Smooth muscle cell (in vitro differentiated cells): ENCODE results near the gene UCMA. TPM values are rescaled to one million over a fixed set of nuclear protein-coding genes. Genes with fewer than 3 reads are reported as not detected.

Source experiments
- DNase-seq: peaks from one replicate; lab custom pipeline; 2025; ENCODE audit not compliant: unreplicated experiment; lab: John Stamatoyannopoulos, UW
- H2AFZ ChIP-seq: fragments of 200-600 bp; sonication (generic); 2 replicates; pipeline ENCODE4 v1.6.0; 2016; ENCODE audit warnings: antibody characterized with exemption, low read depth, mild to moderate bottlenecking
- H3F3A ChIP-seq: fragments of 200-600 bp; sonication (generic); 2 replicates; pipeline ENCODE4 v1.6.0; 2017; ENCODE audit warnings: antibody characterized with exemption, low read depth
- H3K27ac ChIP-seq: fragments of 200-600 bp; sonication (generic); 2 replicates; pipeline ENCODE4 v1.5.1; 2016; ENCODE audit warnings: low read depth, mild to moderate bottlenecking
- H3K27me3 ChIP-seq: fragments of 200-600 bp; sonication (generic); 2 replicates; pipeline ENCODE4 v1.6.1; 2016; ENCODE audit warnings: low read depth, mild to moderate bottlenecking
- H3K36me3 ChIP-seq: fragments of 200-600 bp; sonication (generic); 2 replicates; pipeline ENCODE4 v1.5.1; 2016; ENCODE audit warnings: low read depth
- H3K4me1 ChIP-seq: fragments of 200-600 bp; sonication (generic); 2 replicates; pipeline ENCODE4 v1.5.1; 2016; ENCODE audit warnings: low read depth
- H3K4me2 ChIP-seq: fragments of 200-600 bp; sonication (generic); 2 replicates; pipeline ENCODE4 v1.6.0; 2016; ENCODE audit warnings: mild to moderate bottlenecking
- H3K4me3 ChIP-seq: fragments of 200-600 bp; sonication (generic); 2 replicates; pipeline ENCODE4 v1.5.1; 2016; ENCODE audit warnings: mild to moderate bottlenecking
- H3K79me2 ChIP-seq: fragments of 200-600 bp; sonication (generic); 2 replicates; pipeline ENCODE4 v1.6.0; 2016; ENCODE audit warnings: low read depth, mild to moderate bottlenecking
- H3K9ac ChIP-seq: fragments of 200-600 bp; sonication (generic); 2 replicates; pipeline ENCODE4 v1.6.0; 2016; ENCODE audit warnings: low read depth
- H3K9me3 ChIP-seq: fragments of 200-600 bp; sonication (generic); replicated peaks from 2 replicates; pipeline ENCODE4 v1.5.1; 2016; ENCODE audit warnings: low read depth
- H4K20me1 ChIP-seq: fragments of 200-600 bp; sonication (generic); 2 replicates; pipeline ENCODE4 v1.6.0; 2016; ENCODE audit warnings: low read depth
- CTCF ChIP-seq: fragments of 200-600 bp; sonication (generic); IDR thresholded peaks from 2 replicates; pipeline ENCODE4 v1.5.1; 2017; ENCODE audit warnings: borderline replicate concordance, mild to moderate bottlenecking, antibody characterized with exemption; ENCODE audit not compliant: insufficient read depth, poor library complexity, severe bottlenecking
- WGBS: methylation state at CpG from one replicate; pipeline ENCODE4 v1.1.7; 2016; ENCODE audit warnings: low lambda C conversion rate; 5-methylcytosine and 5-hydroxymethylcytosine counted together
- polyA plus RNA-seq: library from polyadenylated mRNA; unstranded; fragments of >200 nt; fragmentation: Nextera tagmentation; extraction: Ambion mirVana; gene quantifications from 2 replicates; pipeline ENCODE4 v1.2.1, GENCODE V29; 2016
- total RNA-seq: library from RNA; depleted of rRNA; stranded (reverse); fragments of >200 nt; gene quantifications from 2 replicates; pipeline ENCODE4 v1.2.3, GENCODE V29; 2014

Gene UCMA
- total and polyA plus RNA-seq, 2 experiments from 2014 or later = not detected

GRCh38 chr10:13188593-13188992 lies 45.6 kb downstream of the UCMA start:
- Histone ChIP-seq H3K4me3 (no peak overlapping the region), H3K79me2 (no peaks in the 10 kb centered on the region), H3K4me2 (no peak overlapping the region), H3K36me3 (no peaks in the 10 kb centered on the region), H3F3A (no peaks in the 10 kb centered on the region), H3K27ac (no peak overlapping the region), H3K9ac (no peak overlapping the region), H3K4me1 (no peaks in the 10 kb centered on the region), H4K20me1 (no peaks in the 10 kb centered on the region), H2AFZ (no peak overlapping the region), H3K9me3 (no peaks in the 10 kb centered on the region), H3K27me3 (no peaks in the 10 kb centered on the region)
- 97% methylated on average over 10 of the region's 10 CpGs for WGBS
- no peak for TF ChIP-seq CTCF
- no peak for DNase-seq

GRCh38 chr10:13187135-13187534 lies 47.0 kb downstream of the UCMA start:
- no peaks in the 10 kb centered on the region for H4K20me1 ChIP-seq
- H3K4me1 ChIP-seq = no peaks in the 10 kb centered on the region
- no peak overlapping the region for H3K4me3 ChIP-seq
- H3K4me2 ChIP-seq = no peak overlapping the region
- H3K36me3 ChIP-seq = no peaks in the 10 kb centered on the region
- no peak overlapping the region for H3K27ac ChIP-seq
- DNase-seq = no peak
- no peaks in the 10 kb centered on the region for H3K27me3 ChIP-seq
- H3F3A ChIP-seq = no peaks in the 10 kb centered on the region
- H3K79me2 ChIP-seq = no peaks in the 10 kb centered on the region
- TF ChIP-seq CTCF = no peak
- 95% methylated on average over 3 of the region's 3 CpGs for WGBS
- no peaks in the 10 kb centered on the region for H3K9me3 ChIP-seq
- H2AFZ ChIP-seq = no peak overlapping the region
- no peak overlapping the region for H3K9ac ChIP-seq

GRCh38 chr10:13184730-13185514 lies 49.3 kb downstream of the UCMA start:
- Histone ChIP-seq H3K27ac (no peak overlapping the region), H4K20me1 (no peaks in the 10 kb centered on the region), H3K4me3 (no peak overlapping the region), H3K36me3 (no peaks in the 10 kb centered on the region), H3F3A (no peaks in the 10 kb centered on the region), H3K27me3 (no peaks in the 10 kb centered on the region), H3K79me2 (no peaks in the 10 kb centered on the region), H2AFZ (no peak overlapping the region), H3K4me1 (no peaks in the 10 kb centered on the region), H3K9me3 (no peaks in the 10 kb centered on the region), H3K9ac (no peak overlapping the region), H3K4me2 (no peak overlapping the region)
- TF ChIP-seq CTCF = no peak
- WGBS = 100% methylated on average over 5 of the region's 5 CpGs
- DNase-seq = no peak

- Histone ChIP-seq H3K4me2 (no peak overlapping the region), H3K4me3 (no peak overlapping the region), H3K9me3 (no peaks in the 10 kb centered on the region), H3K4me1 (no peaks in the 10 kb centered on the region), H3K27ac (no peak overlapping the region), H4K20me1 (no peaks in the 10 kb centered on the region), H3K79me2 (no peaks in the 10 kb centered on the region), H3K36me3 (no peaks in the 10 kb centered on the region), H3F3A (no peaks in the 10 kb centered on the region), H3K9ac (no peak overlapping the region), H2AFZ (no peak overlapping the region), H3K27me3 (no peaks in the 10 kb centered on the region)
- TF ChIP-seq CTCF = no peak
- WGBS = 98% methylated on average over 2 of the region's 2 CpGs
- DNase-seq = no peak
These were observed 49.9 kb downstream of the UCMA start for GRCh38 chr10:13184276-13184675.
